ENCODE results near the gene PADI6. TPM values are rescaled to one million over a fixed set of nuclear protein-coding genes. Genes with fewer than 3 reads are reported as not detected.

PADI6 gene
- total and polyA plus RNA-seq, 2 of the 8 experiments (the other 6 are each of a cell fraction or from before 2014, with no cell fraction given) = not detected

DNA sequence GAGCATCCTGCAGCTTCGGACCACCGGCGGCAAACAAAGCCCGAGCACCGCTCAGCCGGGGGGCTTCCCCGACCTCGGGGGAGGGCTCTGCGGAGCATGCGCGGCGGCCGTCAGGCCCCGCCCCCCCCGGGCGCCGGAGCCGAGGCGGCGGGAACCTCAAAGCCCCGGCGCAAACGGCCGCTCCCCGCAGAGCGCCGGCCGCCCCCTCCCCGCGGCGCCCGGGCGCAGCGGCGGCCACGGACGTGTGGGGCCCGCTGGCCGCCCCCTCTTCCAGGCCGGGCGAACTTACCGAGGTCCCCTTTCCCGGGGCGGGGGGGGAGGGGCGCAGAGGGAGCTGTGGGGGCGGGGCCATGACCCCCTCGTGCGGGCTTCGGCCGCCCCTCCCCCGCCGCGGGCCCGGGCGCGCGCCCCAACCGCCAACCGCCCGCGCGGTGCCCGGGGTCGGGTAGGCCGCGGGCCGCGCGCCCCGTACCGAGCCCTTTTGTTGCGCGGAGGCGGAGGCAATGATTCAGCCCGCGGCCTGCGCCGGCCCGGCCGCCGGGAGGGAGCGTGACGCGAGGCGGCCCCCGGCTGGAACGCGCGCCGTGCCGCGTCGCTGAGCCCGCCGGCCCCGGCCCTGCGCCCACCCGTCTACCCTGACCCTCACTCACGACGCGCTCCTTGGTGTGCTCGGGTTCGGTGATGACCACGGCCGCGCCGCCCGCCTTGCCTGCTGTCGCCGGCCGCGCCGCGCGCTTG lies 65.8 kb downstream of the PADI6 start (continued):
- no peak for TF ChIP-seq SRF (IDR thresholded peaks at IDR 0.05; ENCODE audit: low read depth, low read length)
- TF ChIP-seq RFX5 (IDR thresholded peaks at IDR 0.05; ENCODE audit: borderline replicate concordance, low read depth, low read length) = no peak
- TF ChIP-seq EGR1 (IDR thresholded peaks at IDR 0.05; ENCODE audit: borderline replicate concordance, low read depth, low read length) = 0 out of 2 replicates have a peak, but pooled peaks have one; percentile 11
- peak; percentile 52 for TF ChIP-seq TAF7 (optimal IDR thresholded peaks at IDR 0.05; ENCODE audit: borderline replicate concordance, low read depth, low read length)
- no peak for TF ChIP-seq ASH2L (IDR thresholded peaks at IDR 0.05; ENCODE audit: low read length)
- no peak for TF ChIP-seq JUN (IDR thresholded peaks at IDR 0.05; ENCODE audit: low read depth, low read length)
- TF ChIP-seq EP300 (IDR thresholded peaks at IDR 0.05; ENCODE audit: borderline replicate concordance in 1 of 2, low read depth in 2 of 2, low read length in 2 of 2) = no peak
- 0 out of 2 replicates have a peak, but pooled peaks have one; percentile 27 for TF ChIP-seq POLR2AphosphoS5 (IDR thresholded peaks at IDR 0.05; ENCODE audit: low read depth, low read length)
- TF ChIP-seq, protein P1, sequence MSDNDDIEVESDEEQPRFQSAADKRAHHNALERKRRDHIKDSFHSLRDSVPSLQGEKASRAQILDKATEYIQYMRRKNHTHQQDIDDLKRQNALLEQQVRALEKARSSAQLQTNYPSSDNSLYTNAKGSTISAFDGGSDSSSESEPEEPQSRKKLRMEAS (IDR thresholded peaks at IDR 0.05) = 0 out of 2 replicates have a peak, but pooled peaks have one; percentile 6
- no peak for TF ChIP-seq ATF3 (IDR thresholded peaks at IDR 0.05; ENCODE audit: insufficient read depth, low read depth, low read length)
- no peak for TF ChIP-seq EZH2 (IDR thresholded peaks at IDR 0.05; ENCODE audit: low read depth, low read length, severe bottlenecking)
- peak; percentile 32; the same call in 1 of the 2 replicates for TF ChIP-seq TAF1 (IDR thresholded peaks at IDR 0.05; ENCODE audit: low read depth, low read length)
- no peak for TF ChIP-seq POU5F1 (IDR thresholded peaks at IDR 0.05; ENCODE audit: low read depth, low read length)
